C4-2B (cell line): ENCODE measurements around the gene PTPRB.

Experiments
- H3K27ac ChIP-seq: fragments of 450-650 bp; 2 replicates; pipeline ENCODE4 v1.5.1; 2017
- ZFX ChIP-seq: fragments of 450-650 bp; IDR thresholded peaks from 2 replicates; pipeline ENCODE4 v1.6.1; 2017
- TF ChIP-seq, protein P1 (sequence below): fragments of 450-650 bp; conservative IDR thresholded peaks from 2 replicates; pipeline ENCODE4 v1.5.1; 2017; ENCODE audit warnings: mild to moderate bottlenecking

PTPRB gene

DNA sequence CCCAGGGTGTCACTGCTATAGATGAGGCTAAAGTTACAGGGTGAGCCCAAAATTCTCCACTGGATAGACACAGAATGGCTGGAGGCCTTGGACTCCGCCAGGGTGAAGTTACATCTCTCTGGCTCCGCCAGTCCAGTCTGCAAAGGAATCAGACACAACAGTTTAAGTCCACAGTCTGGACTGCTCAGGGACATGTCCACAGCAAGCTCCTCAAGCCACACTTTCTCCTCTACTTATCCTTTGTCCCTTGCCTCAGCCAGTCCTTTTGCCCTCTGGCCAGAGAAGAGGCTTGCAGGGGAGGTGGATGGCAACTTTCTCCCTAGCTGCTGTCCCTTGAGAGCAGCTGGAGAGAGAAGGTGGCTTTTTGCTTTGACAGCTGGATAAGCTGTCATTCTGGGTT is 28.0 kb downstream of the PTPRB start:
- H3K27ac ChIP-seq, result peak overlapping the region; percentile 34; the same call in 1 of the 2 replicates
- TF ChIP-seq ZFX, result no peak
- TF ChIP-seq, protein P1, sequence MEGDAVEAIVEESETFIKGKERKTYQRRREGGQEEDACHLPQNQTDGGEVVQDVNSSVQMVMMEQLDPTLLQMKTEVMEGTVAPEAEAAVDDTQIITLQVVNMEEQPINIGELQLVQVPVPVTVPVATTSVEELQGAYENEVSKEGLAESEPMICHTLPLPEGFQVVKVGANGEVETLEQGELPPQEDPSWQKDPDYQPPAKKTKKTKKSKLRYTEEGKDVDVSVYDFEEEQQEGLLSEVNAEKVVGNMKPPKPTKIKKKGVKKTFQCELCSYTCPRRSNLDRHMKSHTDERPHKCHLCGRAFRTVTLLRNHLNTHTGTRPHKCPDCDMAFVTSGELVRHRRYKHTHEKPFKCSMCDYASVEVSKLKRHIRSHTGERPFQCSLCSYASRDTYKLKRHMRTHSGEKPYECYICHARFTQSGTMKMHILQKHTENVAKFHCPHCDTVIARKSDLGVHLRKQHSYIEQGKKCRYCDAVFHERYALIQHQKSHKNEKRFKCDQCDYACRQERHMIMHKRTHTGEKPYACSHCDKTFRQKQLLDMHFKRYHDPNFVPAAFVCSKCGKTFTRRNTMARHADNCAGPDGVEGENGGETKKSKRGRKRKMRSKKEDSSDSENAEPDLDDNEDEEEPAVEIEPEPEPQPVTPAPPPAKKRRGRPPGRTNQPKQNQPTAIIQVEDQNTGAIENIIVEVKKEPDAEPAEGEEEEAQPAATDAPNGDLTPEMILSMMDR, result no peak

DNA sequence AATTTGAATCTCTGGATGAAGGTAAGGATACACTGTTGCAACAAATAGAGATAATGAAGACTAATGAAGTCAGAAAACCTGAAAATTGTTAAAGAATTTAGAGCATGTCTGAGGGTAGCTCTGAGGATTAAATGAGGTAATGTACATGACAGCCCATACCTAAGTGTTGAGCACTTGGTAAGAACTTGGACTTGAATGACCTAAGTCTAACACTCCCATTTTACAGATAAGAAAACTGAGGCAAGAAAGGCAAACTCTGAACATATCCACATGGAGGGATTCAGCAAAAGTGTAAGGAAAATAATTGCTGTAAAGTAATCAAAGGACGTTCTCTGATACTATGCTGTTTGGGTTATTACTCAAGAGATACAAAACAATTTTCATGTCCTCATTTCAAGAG is 29.0 kb downstream of the PTPRB start:
- no peak overlapping the region for H3K27ac ChIP-seq
- TF ChIP-seq, protein P1, result no peak
- no peak for TF ChIP-seq ZFX

DNA sequence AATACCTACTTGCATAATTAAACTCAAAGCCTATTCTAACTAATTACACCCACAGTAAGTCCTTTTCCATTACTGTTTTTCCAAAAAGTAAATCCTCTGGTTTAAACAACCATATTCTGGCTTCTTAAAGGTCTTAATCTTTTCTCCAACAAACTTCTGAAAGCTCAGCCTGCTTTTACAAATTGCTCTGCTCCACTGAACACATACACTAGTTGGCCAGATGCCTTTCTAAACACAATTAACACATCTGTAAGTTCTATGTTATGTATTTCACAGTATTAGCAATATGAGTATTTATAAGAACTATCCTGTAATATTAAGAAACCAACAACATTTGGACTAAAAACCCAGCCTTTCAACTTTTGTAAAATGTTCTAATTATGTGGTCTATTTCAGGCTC is 30.1 kb downstream of the PTPRB start:
- H3K27ac ChIP-seq, result no peak overlapping the region
- TF ChIP-seq ZFX, result no peak
- TF ChIP-seq, protein P1, result no peak

DNA sequence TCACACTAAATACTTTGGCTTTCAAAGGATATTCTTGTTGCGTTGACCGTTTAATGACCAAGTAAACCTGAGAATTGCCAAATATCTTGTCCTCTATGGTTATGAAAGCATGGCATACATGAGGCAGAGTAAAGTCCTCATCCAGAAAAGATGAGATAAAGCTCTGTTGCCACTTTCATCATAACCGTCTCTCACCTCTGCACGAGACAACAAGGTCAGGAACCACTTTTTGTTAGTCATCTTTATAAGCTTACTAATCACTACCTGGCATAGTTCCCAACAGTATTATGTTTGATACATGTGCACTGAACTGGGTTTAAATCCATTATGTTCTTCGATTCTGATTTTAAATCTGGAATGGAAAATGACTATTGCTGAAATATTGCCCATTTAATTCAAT is 31.3 kb downstream of the PTPRB start:
- TF ChIP-seq, protein P1, result no peak
- TF ChIP-seq ZFX, result no peak
- H3K27ac ChIP-seq, result no peak overlapping the region

DNA sequence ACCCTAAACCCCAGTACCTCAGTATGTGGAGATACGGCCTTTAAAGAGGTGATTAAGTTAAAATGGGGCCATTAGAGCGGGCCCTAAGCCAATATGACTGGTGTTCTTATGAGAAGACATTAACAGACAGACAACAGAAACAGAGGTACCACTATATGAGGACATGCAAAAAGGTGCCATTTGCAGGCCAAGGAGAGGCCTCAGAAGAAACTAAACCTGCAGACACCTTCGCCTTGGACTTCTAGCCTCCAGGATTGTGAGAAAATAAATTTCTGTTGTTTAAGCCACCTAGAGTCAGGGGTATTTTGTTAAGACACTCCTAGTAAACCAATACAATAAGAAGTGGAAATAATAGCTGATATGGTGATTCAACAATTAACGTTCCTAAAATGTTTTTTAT is 32.6 kb downstream of the PTPRB start:
- TF ChIP-seq, protein P1, result no peak
- TF ChIP-seq ZFX, result no peak
- H3K27ac ChIP-seq, result no peak overlapping the region

DNA sequence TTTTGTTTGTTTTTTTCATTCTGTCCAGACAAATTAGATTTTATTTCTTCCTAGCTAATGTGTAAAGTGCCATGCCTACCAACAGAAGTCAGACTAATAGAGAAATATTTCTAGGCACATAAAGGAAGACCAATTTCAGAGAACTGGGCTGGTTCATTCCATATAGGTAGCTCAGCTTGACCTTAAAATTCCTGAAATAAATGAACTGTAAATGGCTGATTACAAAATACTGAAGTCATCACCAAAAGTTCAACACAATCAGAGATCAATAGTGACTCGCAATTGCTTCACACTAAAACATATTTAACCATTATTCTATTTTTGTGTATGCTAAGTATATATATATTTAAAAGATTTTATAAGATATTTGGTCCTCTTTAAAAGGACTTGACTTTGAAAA is 34.2 kb downstream of the PTPRB start:
- no peak overlapping the region for H3K27ac ChIP-seq
- no peak for TF ChIP-seq ZFX
- TF ChIP-seq, protein P1, result no peak

DNA sequence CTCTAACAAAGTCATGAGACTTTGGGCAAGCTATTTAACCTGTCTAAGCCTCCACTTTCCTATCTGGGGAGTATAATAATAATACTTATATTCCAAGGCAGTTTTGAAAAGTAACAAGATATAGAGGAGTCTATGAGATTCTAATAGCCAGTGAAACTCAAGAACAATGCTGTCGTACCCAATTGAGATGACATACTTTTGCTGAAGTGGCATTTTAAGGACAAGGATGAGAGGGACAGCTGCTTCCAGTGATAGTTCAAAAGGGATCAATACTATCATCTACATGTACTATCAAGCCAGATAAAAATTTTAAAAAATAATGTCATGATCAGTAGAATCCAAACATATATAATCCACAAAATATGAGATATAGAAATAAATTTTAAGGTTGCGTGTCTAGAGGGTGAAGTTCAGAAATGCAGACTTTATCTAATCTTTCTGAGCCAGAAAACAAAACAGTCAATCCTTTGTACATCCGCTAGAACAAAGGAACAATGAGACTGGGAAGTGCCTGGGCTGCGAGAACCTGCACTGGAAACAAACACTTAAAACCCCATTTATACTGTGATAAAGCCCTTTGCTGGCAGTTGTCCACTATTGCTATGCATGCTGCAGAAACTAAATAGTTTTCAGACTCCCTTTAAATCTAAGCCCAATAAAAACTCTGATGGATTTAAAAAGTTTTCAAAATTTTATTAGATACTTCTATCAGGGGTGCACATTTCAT is 38.6 kb downstream of the PTPRB start:
- TF ChIP-seq, protein P1, result no peak
- TF ChIP-seq ZFX, result no peak
- H3K27ac ChIP-seq, result no peak overlapping the region
